ENCODE results near the gene ART4.

The ART4 gene

DNA sequence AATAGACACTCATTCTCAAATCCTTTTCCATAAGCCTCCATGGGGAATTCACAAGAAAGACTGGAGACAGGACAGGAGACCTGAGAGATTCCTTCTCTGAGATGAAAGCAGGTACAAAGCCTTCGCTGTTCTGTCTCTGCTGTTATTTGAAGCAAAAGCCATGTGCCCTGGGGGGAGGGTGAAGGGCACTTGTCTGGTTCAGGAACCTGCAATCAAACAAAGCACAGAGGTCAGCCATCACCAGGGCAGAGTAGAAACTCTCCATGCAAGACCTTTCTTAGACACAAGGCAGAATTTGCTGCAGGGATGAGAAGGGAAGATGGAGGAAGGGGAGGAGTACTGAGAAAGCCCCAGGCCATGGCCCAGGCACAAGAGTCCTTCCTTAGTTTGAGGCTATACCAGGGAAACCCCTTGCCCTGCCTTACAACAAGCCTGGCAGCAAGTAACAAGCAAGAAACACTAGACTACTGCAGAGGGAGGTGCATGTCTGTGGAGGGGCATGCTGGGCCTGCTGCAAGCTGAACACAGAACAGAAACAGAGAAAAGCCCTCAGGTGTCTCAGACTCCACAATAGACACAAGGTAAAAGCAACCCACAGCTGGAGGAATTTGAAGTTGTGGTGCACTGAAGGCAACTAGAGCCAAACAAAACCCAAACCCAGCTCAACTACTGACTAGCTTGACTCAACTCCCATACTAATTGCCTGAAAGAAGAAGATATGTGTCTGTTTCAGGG is 7.8 kb upstream of the ART4 start:
- no peak for DNase-seq

DNA sequence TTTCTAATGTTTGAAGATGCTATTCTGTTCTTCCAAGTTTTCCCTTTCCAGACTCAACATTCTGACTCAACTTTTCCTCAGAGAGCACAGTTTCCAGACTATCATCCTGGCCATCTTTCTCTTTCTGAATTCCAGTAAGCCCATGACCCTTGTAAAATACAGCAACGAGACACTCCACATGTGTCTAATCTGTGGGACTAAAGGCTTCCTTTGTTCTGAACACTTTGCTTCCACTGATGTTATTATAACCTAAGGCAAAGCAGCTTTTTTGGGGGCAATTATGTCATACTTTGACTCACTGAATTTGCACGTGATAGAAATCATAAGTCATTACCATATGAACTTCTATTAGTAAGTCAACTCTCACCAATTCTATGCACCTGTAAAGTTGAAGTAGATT is 6.3 kb upstream of the ART4 start:
- no peak for DNase-seq

DNA sequence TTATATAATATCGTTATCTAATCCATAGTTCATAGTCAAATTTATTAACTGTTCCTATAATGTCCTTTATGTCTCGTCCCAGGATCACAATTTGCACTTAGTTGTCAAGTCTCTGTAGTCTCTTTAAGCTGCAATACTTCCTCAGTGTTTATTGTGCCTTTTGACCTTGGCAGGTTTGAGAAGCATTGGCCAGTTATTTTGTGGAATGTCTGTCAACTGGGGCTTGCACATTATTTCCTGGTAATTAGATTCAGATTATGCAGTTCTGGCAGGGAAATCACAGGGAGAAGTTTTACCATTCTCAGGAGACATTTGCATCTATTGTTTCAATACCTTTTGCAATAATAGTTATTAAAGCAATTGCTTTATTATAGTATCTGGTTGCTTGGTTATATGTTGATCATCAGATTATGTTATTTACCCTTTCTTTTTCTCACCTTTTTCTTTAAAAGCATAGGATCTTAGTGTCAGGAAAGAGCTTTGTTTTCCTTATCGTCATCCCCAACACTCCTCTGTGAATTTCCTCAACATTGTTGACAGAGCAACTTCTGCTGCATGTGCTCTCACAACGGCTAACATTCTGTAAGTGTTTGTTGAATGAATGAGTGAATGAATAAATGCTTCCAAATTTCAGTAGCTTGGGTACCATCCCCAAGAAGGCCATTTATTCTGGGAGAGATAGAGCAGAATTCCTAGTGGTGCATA is 3.7 kb upstream of the ART4 start:
- no peak for DNase-seq

DNA sequence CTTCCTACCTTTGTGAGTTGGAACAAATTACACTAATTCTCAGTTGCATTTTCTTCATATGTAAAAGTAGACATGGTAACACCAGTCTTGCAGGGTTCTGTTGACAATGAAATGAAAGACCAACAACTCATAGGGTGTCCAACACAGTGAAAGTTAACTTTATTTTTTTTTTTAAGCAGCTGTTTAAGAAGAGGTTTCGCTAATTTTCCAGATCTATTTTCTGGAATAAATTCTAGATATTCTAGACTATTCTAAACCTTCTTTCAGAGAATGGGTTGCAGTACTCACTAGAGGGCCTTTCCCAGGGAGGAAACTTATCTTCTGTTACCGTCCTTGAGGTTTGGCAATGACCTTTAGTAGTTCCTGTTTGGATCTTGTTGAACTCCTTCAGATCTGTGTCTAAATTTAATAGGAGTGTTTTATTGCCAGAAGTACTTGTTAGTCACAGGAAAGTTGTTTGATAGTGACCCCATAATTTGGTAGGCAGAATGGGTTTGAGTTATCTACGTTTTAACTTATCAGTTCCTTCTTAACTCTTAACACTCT is 2.8 kb upstream of the ART4 start:
- DNase-seq, result no peak

DNA sequence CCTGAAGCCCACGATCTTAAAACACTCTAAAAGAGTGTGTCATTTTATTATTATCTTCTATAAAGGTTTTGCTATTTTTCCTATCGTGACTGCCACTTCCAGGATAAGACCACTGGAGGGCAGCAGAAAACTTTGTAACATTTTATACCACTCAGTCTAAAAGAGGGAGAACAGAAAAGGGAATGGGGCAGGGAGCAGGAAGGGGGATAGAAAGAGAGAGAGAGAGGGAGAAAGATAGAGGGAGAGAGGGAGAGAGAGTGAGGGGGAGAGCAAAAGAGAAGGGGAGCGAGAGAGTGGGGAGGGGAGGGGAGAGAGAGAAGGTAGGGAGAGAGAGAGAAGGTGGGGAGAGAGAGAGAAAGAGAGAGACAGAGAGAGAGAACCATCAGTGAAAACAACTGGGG is 2.0 kb upstream of the ART4 start:
- DNase-seq, result peak; percentile 3

DNA sequence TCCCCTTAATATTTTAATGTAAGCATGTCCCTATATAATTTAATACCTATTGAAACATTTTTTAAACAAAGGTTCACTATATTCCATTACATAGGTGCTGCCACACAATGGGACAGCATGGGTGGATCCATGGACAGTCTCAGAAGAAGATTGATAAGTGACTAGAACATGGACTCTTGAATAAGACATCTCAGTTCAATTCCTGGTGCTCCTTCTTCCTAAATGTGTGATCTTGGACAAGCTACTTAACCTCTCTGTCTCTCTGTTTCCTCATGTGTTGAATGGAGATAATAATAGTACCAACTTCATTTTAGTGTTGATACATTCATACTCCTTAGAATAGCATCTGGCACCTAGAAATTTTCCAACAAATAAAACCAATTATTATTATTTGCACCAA is 1.1 kb upstream of the ART4 start:
- DNase-seq, result no peak

GRCh38 chr12:14842315-14842714 is 1.0 kb downstream of the ART4 start:
- DNase-seq, result no peak

GRCh38 chr12:14841761-14842160 is 1.6 kb downstream of the ART4 start:
- no peak for DNase-seq

DNA sequence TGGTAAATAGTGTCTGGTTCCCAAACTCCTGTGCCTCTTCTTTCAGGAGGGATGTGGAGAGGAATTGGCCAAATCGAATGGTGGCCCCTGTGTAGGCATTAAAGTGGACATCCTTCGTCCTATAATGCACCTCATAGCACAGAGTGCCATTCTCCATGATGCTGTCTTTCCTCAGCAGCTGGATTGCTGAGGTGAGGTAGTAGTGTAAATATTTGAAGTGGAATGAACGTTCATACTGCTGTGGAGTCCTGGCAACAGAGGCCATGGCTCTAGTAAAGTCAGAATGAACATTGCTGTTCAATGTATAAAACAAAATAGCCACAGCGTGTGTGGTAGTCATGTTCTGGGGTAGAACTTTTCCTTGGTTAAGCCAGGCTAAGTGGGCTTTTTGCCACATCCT is 2.7 kb downstream of the ART4 start:
- DNase-seq, result peak; percentile 17

DNA sequence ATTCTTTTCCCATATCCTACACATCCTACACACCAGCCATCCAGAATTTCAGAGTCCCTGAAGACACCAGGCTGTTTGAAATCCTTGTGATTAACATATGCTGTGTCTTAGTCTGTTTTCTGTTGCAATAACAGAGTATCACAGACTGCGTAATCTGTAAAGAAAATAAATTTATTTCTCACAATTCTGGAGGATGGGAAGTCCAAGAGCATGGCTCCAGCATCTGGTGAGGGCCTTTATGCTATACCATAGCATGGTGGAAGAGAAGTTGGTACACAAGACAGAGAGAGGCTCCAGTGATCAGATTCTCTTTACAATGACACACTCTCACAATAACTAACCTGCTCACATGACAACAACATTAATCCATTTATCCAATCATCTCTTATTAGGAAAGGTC is 4.1 kb downstream of the ART4 start:
- no peak for DNase-seq

- no peak for DNase-seq
Measured at GRCh38 chr12:14836336-14837210, 6.8 kb downstream of the ART4 start.

- DNase-seq, result no peak
Measured at GRCh38 chr12:14834509-14834908, 8.8 kb downstream of the ART4 start.

GRCh38 chr12:14833952-14834351 is 9.4 kb downstream of the ART4 start:
- DNase-seq, result no peak

DNA sequence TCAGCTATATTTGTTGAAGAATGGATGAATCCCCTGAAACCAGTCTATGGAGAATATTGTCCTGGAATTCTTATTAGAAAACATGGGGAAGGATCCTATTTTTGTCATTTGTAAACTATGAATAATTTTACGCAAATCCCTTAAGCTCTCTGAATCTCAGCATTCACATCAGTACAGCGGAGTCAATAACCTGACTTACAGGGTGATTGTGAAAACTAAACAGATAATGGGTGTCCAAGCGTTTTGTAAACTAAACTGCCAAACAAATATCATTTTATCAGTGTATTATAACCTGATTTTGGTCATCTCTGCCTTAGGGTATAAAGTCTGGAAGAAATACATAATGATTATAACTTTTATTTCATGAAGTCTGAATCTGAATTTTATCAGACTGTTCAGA is 10.0 kb downstream of the ART4 start:
- DNase-seq, result no peak

DNA sequence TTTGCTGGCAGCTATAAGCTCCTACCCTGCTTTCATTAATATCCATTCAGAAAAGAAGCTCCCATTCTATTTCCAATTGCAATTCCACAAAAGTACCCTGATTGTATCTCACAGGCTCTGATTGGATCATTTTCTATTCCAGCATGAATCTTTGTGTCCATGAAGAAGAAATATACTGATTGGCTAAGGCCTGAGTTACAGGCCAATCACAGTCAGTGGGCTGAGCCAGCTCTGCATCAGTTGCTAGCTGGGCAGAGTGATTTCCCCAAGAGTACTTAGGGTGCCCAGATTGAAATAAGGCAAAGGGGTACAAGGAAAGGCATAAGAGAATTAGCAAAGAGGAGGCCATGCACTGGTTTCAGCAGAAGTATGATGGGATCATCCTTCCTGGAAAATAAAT is 14.4 kb downstream of the ART4 start:
- no peak for DNase-seq

DNA sequence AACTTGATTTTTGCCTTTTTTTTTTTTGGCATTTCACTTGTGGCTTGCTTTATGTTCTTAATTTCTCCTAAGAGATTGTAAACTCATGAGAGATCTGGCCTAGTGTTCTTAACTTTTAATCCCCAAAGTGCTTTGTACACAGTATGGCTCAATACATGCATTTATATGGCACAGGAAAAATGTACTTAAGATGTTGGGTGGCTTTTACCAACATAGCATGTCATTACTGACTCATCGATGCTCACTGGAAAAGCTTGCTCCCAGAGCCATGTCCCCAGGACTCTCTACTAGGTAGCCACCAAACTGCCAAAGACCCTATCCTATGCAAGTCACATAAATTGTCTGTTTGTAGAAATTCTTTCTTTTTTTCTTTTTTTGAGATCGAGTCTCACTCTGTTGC is 16.3 kb downstream of the ART4 start:
- no peak for DNase-seq

- no peak for DNase-seq
Measured at GRCh38 chr12:14826491-14826890, 16.8 kb downstream of the ART4 start.

- DNase-seq, result no peak
Measured at GRCh38 chr12:14825256-14825655, 18.1 kb downstream of the ART4 start.

DNA sequence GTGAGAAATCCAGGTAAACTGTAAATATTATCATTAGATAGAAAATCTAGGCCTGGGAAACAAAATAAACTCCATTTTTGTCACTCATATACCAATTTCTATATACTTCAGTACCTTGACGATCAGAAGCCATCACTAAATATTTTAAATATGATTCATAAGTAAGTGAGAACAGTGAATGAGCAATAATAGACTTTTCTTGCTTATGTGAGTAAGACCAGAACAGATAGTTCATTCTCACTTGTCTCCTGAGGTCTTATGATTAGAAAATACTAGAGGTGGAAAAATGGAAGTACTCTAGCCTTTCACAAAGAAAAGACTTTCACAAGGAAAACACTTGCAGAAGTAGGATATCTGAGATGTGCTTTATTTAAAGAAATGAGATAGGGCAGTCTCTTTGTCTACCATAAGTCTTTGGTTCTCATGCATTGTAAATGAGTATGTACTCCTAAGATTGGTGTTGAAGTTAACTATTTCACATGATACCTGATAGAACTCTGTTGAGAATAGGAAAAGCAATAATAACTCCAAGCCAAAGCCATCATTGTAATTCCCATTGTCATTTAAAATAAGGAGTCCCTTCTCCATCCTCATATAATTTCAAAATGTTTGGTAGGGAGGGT is 19.2 kb downstream of the ART4 start:
- DNase-seq, result no peak

DNA sequence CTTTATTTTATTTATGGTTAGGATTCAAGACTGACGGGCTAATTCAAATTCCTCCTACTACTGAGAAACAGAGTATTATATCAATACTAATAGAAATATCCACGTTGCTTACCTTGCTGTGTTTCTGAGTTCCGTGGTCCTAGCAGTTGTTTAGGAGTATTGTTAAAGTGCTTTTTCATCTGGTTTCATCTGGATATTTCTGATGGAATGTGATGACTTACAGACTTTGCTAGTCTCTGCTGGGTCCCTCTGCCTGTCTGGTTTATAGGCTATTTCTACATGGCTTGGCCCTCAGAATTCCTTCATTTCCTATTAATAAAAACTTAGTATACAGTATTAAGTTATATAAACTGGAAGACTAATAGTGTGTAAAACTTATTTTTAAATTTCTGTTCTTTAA is 29.3 kb downstream of the ART4 start, which contains the start of gene SMCO3:
Gene SMCO3 (minus strand): TSS at position 169 of the 400 bp plus-strand sequence. CDS start 7,502 bp downstream, outside the sequence.
- no peak for DNase-seq

- DNase-seq, result no peak
Measured at GRCh38 chr12:14811486-14811885, 31.8 kb downstream of the ART4 start.

DNA sequence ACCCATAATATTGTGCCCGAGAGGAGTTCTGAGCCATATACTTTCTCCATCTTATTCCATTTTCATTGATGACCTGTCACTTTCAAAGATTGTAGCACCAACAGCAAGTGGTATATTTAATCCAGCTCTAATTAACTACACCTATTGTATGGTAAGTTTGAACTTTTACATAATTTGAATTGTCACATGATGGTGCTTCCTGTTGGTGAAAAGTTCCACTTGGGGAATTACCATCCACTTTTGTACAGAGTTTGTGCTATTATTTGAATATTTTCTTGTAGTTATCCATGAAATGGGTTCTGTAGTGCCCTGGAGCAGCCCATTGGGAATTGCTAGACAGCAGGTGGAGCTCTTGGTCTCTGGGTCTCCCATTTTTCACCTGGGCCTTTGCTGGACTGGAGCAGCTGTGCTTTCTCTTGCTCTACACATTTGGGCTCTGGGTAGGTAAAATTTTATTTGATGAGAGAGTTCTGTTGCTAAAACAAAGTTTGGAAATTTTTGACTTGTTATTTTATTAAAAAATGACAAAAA is 32.3 kb downstream of the ART4 start:
- DNase-seq, result no peak

Measured in DMS153 (cell line).